Sciatic nerve (tissue), 2 donors: Measurements from ENCODE around the gene NPY4R2. TPM values are rescaled to one million over a fixed set of nuclear protein-coding genes. Genes with fewer than 3 reads are reported as not detected.
"Not testable (repeated sequence)": the region's sequence is repeated elsewhere in the genome, so short reads cannot be mapped to it uniquely, and the experiment has no call there.

Source experiments
- ATAC-seq: fragments of 200-7000 bp; cut with Tn5 transposase; one replicate; pipeline ENCODE4 v1.9.1; 2020; ENCODE audit warnings: mild to moderate bottlenecking, moderate library complexity
- DNase-seq: peaks from one replicate; pipeline ENCODE4 v3.0.0-alpha.2; 2020; ENCODE audit warnings: low spot score
- intact Hi-C: fragments of 100-400 bp; cut with DNase I; formaldehyde crosslinking; loops from one replicate; pipeline ENCODE4 v1.14.2; 2022
- total RNA-seq: library from RNA; stranded (reverse); fragmentation: NEBNext Ultra II Directional; extraction: Animal tissue kit (Norgen Biotek cat#: 25700); gene quantifications from one replicate; pipeline ENCODE4 v1.2.1, GENCODE V29; 2021
- donor health status: DM: no; HTN: no; CAD: no.
- donor health status: DM: no; HTN: no; CAD: no.

NPY4R2 gene, protein sequence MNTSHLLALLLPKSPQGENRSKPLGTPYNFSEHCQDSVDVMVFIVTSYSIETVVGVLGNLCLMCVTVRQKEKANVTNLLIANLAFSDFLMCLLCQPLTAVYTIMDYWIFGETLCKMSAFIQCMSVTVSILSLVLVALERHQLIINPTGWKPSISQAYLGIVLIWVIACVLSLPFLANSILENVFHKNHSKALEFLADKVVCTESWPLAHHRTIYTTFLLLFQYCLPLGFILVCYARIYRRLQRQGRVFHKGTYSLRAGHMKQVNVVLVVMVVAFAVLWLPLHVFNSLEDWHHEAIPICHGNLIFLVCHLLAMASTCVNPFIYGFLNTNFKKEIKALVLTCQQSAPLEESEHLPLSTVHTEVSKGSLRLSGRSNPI
- not detected for total RNA-seq

DNA sequence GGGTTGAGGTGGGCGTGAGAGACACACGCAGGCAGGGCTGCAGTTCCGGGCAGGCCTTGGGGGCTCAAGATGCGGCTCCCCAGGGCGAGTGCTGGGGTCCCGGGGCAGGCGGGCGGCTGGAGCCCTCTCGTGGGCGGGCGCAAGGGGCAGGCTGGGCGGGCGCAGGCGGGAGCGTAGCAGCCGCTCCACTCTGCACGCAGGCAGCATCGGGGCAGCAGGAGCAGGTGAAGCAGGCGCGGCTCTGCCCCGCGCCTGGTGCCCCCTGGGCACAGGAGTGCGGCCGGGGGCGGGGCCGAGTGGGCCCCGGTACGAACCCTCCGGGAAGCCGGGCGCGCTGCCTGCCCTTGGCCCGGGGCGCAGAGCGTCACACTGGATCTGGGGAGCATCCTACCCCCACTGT, at the start of gene NPY4R2:
Gene NPY4R2 (plus strand): TSS at position 188 of the 400 bp plus-strand sequence. CDS start 3,326 bp downstream, outside the sequence.
- intact Hi-C loops, ATAC-seq, DNase-seq: not testable (repeated sequence)

DNA sequence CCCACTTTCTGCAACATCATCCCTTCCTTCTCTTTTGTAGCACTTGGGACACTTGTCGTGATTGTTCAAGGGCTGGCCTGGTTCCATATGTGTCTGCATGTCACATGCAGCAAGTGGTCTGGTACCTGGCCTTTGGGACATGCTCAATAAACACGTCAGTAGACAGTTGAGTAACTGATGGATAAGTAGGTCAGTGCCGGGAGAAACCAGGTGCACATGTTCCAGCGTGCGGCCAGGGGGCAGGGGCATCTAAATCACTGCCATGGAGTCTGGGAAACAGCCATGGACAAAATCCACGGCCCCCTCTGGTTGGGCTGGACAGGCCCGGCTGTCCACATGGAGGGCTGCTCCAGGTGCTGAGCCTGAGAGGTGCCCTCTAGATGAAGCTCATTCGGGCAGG, 47.6 kb upstream of the NPY4R2 start:
- DNase-seq, intact Hi-C loops, ATAC-seq: not testable (repeated sequence)

GRCh38 chr10:47871485-47872180, 46.8 kb upstream of the NPY4R2 start:
- ATAC-seq, intact Hi-C loops: not testable (repeated sequence)

GRCh38 chr10:47872236-47872635, 46.2 kb upstream of the NPY4R2 start:
- ATAC-seq, intact Hi-C loops, DNase-seq: not testable (repeated sequence)

More at GRCh38 chr10:47871485-47872180, 46.8 kb upstream of the NPY4R2 start:
- not testable (repeated sequence) for DNase-seq

GRCh38 chr10:47884239-47884638, 34.2 kb upstream of the NPY4R2 start:
- ATAC-seq, DNase-seq, intact Hi-C loops: not testable (repeated sequence)

GRCh38 chr10:47884934-47885333, 33.5 kb upstream of the NPY4R2 start:
- ATAC-seq, DNase-seq, intact Hi-C loops: not testable (repeated sequence)

DNA sequence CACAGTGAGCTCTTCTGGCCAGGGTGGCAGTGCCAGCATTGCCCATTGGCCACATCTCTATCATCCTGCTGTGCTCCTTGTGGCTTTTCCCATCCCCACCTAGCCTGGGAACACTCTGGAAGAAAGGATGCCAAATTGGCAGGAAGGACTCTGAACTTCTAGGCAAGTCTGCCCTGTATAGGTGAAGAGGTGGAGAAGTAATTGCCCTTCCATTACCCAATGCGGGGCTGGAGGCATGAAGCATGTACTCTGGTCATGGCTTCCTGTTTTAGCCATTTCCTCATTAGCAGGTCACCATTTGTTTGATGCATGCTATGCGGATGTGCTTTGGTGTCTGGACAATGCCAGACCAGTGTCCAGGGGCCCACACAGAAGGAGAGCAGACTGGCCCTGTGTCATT, 32.1 kb upstream of the NPY4R2 start:
- DNase-seq, ATAC-seq, intact Hi-C loops: not testable (repeated sequence)

DNA sequence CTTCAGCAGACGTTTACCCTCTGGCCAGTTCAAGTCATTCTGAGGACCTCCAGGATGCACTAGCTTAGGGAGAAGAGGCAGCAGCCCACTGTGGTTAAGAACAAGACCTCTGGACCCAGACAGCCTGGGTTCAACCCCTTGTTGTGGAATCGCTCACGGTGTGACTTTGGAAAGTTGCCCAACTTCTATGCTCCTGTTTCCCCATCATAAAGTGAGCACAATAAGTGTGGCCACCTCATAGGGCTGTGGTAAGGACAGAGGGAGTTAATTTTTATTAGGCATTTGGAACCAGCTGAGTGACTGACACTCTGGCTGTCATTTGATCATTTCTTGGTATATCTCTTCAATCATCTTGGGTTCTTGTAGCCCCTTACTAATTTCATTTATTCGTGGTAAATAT, 31.6 kb upstream of the NPY4R2 start:
- ATAC-seq, DNase-seq, intact Hi-C loops: not testable (repeated sequence)

DNA sequence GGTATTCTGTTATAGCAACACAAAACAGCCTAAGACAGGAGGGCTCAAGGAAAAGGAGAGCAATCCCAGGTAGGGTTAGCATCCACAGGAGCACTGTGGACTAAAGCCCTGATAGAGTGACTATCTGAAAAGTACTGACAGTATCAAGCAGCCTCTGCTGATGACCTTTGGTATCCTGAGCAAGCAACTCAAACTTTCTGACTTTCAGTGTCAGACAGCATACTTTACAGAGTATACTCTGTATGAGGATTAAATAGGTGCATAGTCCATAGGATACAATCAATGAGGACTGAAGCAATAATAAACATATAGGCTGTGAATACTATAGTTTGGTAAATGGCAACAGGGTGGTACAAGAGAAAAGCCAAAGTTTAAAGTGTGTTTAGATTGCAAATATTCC, 27.7 kb upstream of the NPY4R2 start:
- DNase-seq, ATAC-seq, intact Hi-C loops: not testable (repeated sequence)

DNA sequence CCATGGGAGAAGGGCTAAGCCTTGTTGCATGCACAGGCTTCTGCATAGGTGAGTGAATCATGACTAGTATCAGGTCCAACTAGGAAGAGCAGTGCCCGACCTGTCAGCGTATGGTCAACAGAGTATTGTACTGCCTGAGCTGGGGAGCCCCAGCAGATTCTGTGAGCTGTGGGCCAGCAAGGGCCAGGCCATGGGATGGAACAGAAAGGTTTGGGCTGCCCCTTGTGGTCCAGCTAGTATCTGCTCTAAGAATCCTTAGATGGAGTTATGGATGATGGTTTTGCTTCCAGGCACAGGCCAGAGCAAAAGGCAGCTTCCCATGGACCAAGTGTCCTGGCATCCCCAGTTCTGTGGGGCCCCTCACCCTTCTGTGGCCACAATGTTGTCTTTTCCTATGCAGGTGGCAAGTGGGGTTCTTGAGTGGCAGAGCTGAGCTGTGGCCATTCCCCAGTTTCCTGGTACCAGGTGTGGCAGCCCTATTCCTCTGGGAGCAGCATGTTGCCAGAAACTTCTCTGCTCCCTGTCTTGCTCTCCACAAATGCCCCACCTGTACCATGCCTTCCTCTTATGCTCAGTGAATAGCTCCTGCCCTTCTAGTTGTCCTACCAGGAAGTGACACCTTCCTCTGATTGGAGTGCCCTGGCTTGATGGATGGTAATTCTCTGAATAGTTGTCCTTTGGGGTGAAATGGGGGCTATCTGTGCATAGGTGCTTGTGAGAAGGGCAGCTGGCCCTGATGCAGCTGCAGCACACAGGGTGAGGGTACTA, 25.8 kb upstream of the NPY4R2 start:
- ATAC-seq, intact Hi-C loops, DNase-seq: not testable (repeated sequence)

DNA sequence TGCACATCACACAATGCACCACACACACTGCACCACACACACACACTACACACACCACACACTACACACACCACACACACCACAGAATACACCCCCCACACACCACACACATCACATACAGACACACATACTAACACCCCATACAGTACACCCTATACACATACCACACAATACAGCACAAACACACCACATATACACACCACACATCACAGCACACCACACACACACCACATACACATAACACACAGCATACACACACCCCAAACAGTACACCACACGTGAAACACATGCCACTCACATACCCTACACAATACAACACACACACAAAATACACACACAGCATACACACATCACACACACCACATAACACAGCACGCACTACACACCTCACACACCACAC, 23.9 kb upstream of the NPY4R2 start:
- ATAC-seq, intact Hi-C loops: not testable (repeated sequence)

DNA sequence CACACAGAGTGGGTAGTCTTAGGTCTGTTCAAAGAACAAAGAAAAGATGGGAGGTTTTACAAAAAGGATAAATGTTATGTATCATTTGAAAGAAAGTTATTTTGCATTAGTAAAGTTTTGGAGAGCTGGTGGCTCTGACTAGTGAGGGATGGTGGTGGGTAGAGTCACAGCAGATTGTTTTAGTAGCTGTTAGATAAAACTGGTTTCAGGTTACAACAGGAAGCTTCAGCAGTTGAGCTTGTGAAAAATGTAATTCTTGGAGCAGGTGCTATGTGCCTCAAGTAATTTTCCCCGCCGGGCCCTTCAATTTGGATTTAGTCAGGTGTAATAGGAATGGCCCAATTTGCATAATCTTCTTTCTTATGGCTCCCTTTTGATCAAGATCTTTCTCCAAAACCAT, 20.6 kb upstream of the NPY4R2 start:
- intact Hi-C loops, DNase-seq, ATAC-seq: not testable (repeated sequence)

More for the DNA sequence above, 23.9 kb upstream of the NPY4R2 start:
- not testable (repeated sequence) for DNase-seq

DNA sequence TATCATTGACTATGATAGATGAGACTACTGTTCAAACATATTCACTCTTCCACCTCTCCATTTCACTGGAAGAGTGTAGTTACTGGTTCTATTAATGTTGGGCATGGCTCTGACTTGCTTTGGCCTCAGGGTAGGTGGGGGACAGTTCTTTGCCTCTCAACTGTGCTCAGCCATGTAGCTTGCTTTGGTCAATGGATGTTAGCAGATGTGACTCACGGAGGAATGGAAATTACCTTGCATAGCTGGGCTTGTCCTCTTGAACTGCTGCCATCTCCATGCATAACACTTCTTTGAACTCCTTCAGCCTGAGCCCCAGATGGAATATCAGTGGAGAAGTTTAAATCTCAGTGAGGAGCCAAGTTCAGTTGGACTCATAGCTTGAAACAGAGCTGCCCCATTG, 9.1 kb upstream of the NPY4R2 start:
- DNase-seq, ATAC-seq, intact Hi-C loops: not testable (repeated sequence)

GRCh38 chr10:47910486-47910885, 8.0 kb upstream of the NPY4R2 start:
- DNase-seq, intact Hi-C loops, ATAC-seq: not testable (repeated sequence)

GRCh38 chr10:47914052-47914451, 4.4 kb upstream of the NPY4R2 start:
- ATAC-seq, intact Hi-C loops, DNase-seq: not testable (repeated sequence)

DNA sequence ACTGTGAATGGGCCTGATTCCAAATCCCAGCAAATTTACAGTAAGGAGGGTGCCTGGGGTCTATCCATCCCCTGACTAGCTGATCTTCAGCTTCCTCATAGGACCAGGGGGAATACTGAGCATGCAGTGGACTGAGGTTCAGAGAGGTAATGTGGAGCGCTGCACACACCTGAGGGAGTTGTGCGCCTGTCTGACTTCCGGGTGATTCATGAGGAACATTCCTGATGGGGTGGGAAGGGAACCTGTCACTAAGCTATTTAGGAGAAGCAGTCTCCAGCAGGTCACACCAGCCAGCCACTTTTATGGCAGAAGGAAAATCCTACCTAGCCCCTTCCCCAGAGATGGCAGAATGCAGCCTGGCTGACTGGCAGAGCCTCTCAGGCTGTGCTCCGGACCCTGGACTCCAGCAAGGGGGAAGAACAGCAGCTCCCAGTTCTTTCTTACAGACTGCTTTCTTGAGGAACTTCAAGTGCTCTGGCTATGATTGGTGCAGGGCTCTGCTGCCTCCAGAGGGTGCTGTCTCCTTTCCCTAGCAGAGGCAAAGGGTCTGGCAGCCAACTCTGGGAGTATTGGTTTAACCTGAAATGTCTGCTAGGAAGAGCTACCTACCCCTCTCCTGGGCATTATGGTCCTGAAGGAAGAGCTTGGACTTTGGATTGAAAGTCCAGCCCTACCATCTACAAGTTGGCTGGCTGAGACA, 2.5 kb upstream of the NPY4R2 start:
- DNase-seq, intact Hi-C loops: not testable (repeated sequence)
- ATAC-seq, result peak; percentile 55

DNA sequence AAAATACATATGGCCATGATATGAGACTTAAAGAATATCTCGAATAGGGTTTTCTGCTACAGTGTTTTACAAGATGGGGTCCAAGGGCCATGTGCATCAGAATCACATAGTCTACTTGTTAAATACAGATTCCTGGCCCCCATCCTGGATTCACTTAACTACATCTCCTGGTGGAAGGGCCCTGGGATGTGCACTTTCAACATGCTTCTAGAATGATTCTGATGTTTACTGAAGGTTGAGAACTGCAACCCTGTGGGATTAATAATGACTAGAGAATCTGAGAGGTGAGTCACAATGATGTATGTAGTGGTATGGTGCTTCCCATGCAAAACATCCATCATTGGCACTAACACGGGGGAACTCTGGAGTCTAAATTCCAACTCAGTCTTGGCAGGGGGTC, 2.1 kb downstream of the NPY4R2 start:
- intact Hi-C loops, ATAC-seq: not testable (repeated sequence)

GRCh38 chr10:47922503-47922902, 4.0 kb downstream of the NPY4R2 start:
- DNase-seq, intact Hi-C loops, ATAC-seq: not testable (repeated sequence)

More for the DNA sequence above, 2.1 kb downstream of the NPY4R2 start:
- not testable (repeated sequence) for DNase-seq
